NCI-H460 (cell line): ENCODE measurements around the gene CSGALNACT2. TPM values are rescaled to one million over a fixed set of nuclear protein-coding genes. Genes with fewer than 3 reads are reported as not detected.

ENCODE experiments used
- total RNA-seq: library from RNA; depleted of rRNA; stranded (reverse); fragments of >200 nt; shearing (Covaris generic); gene quantifications from 2 replicates; pipeline ENCODE4 v1.2.3, GENCODE V29; 2014; rRNA removed

The CSGALNACT2 gene
- total RNA-seq, 1 experiment from 2014 or later, result 18.1 TPM

Other genes with a start within 250 kb of the CSGALNACT2 start
- 0.02 TPM in 1 of 2 replicates, not detected in the other for gene RET, start 61.4 kb upstream of the CSGALNACT2 start, total RNA-seq
- gene RASGEF1A, start 128.6 kb downstream of the CSGALNACT2 start, total RNA-seq, result 0.89 and 1.2 TPM in 2 replicates
- gene FXYD4, start 233.2 kb downstream of the CSGALNACT2 start, total RNA-seq, result 0.50 and 1.8 TPM in 2 replicates